ENCODE results near the gene GRIN2C. TPM values are rescaled to one million over a fixed set of nuclear protein-coding genes. Genes with fewer than 3 reads are reported as not detected.

The GRIN2C gene
- total RNA-seq, 1 experiment from 2014 or later, result 0.44 TPM

- Histone ChIP-seq H4K20me1 (ENCODE audit: control insufficient read depth, insufficient read depth, insufficient read length) (no peaks in the 10 kb centered on the region), H3K9ac (ENCODE audit: extremely low read depth, insufficient read length, low read length) (no peak overlapping the region), H2AFZ (ENCODE audit: low read length) (no peak overlapping the region), H3K9me3 (ENCODE audit: control insufficient read depth, low read depth, low read length) (no peaks in the 10 kb centered on the region), H3K27me3 (ENCODE audit: insufficient read depth, low read length) (peaks cover 47% of the 10 kb centered on the region), H3K56ac (ENCODE audit: insufficient read length, low read depth, low read length) (no peak overlapping the region), H3K4me2 (ENCODE audit: insufficient read depth, insufficient read length, low read length) (no peak overlapping the region), H4K8ac (replicated peaks; ENCODE audit: insufficient read length, low read depth, low read length) (no peak overlapping the region), H3K23me2 (ENCODE audit: insufficient read length, low read depth, low read length, poor library complexity, severe bottlenecking) (peaks cover 9% of the 10 kb centered on the region), H4K5ac (ENCODE audit: insufficient read length, low read depth, low read length) (no peak overlapping the region), H3K27ac (ENCODE audit: insufficient read length, low read depth, low read length) (no peak overlapping the region), H2BK5ac (ENCODE audit: insufficient read length, low read length) (no peak overlapping the region), H3K14ac (ENCODE audit: insufficient read depth, low read length) (no peak overlapping the region), H2BK15ac (ENCODE audit: low read depth, low read length) (no peak overlapping the region), H2BK12ac (ENCODE audit: insufficient read length, low read depth, low read length) (no peak overlapping the region), H2BK120ac (ENCODE audit: low read depth, low read length, poor library complexity, severe bottlenecking) (no peak overlapping the region), H3K79me1 (ENCODE audit: insufficient read depth, low read depth, low read length, poor library complexity, severe bottlenecking) (no peaks in the 10 kb centered on the region), H3K79me2 (ENCODE audit: insufficient read depth, low read length) (no peaks in the 10 kb centered on the region), H2AK5ac (ENCODE audit: insufficient read length, low read length) (no peak overlapping the region), H3K4ac (ENCODE audit: low read depth, low read length) (no peak overlapping the region), H3K23ac (ENCODE audit: insufficient read length, low read depth, low read length) (no peak overlapping the region), H2BK20ac (ENCODE audit: low read depth, low read length, poor library complexity, severe bottlenecking) (no peak overlapping the region), H3K4me1 (ENCODE audit: insufficient read depth, low read length) (no peaks in the 10 kb centered on the region), H3K18ac (ENCODE audit: insufficient read length, low read depth, low read length) (no peak overlapping the region), H3T11ph (ENCODE audit: low read length) (no peak overlapping the region), H4K91ac (ENCODE audit: insufficient read length, low read depth, low read length) (no peak overlapping the region)
- no peak overlapping the region for H3K27ac Mint-ChIP-seq
- H3K9me3 Mint-ChIP-seq, result no peaks in the 10 kb centered on the region
- no peak for DNase-seq
- peaks cover 94% of the 10 kb centered on the region for H3K27me3 Mint-ChIP-seq (ENCODE audit: low read depth)
- H3K36me3 Mint-ChIP-seq (ENCODE audit: insufficient read depth in 1 of 3, low read depth in 3 of 3), result no peaks in the 10 kb centered on the region
- no CpG with 5 or more reads among the region's 8 CpGs for WGBS (ENCODE audit: extremely low coverage, insufficient read length, low lambda C conversion rate)
- TF ChIP-seq, protein P1, sequence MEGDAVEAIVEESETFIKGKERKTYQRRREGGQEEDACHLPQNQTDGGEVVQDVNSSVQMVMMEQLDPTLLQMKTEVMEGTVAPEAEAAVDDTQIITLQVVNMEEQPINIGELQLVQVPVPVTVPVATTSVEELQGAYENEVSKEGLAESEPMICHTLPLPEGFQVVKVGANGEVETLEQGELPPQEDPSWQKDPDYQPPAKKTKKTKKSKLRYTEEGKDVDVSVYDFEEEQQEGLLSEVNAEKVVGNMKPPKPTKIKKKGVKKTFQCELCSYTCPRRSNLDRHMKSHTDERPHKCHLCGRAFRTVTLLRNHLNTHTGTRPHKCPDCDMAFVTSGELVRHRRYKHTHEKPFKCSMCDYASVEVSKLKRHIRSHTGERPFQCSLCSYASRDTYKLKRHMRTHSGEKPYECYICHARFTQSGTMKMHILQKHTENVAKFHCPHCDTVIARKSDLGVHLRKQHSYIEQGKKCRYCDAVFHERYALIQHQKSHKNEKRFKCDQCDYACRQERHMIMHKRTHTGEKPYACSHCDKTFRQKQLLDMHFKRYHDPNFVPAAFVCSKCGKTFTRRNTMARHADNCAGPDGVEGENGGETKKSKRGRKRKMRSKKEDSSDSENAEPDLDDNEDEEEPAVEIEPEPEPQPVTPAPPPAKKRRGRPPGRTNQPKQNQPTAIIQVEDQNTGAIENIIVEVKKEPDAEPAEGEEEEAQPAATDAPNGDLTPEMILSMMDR (conservative IDR thresholded peaks at IDR 0.05), result no peak
- peaks cover 8 to 11% of the 10 kb centered on the region in 2 experiments for H3K4me1 Mint-ChIP-seq
- H3K4me3 Mint-ChIP-seq, result 0 out of 5 replicates have a peak overlapping the region, but pooled peaks of 1 of the 2 experiments have one; percentile 82
These were observed 6.0 kb downstream of the GRIN2C start for GRCh38 chr17:74853669-74854068.

All from H9 (cell line).